ENCODE measurements around the gene TRIM7. TPM values are rescaled to one million over a fixed set of nuclear protein-coding genes. Genes with fewer than 3 reads are reported as not detected.
"Not testable (repeated sequence)": the region's sequence is repeated elsewhere in the genome, so short reads cannot be mapped to it uniquely, and the experiment has no call there.

TRIM7 gene
- total and polyA plus RNA-seq, 9 donors = 0.34 to 2.9 (median 0.82) TPM

DNA sequence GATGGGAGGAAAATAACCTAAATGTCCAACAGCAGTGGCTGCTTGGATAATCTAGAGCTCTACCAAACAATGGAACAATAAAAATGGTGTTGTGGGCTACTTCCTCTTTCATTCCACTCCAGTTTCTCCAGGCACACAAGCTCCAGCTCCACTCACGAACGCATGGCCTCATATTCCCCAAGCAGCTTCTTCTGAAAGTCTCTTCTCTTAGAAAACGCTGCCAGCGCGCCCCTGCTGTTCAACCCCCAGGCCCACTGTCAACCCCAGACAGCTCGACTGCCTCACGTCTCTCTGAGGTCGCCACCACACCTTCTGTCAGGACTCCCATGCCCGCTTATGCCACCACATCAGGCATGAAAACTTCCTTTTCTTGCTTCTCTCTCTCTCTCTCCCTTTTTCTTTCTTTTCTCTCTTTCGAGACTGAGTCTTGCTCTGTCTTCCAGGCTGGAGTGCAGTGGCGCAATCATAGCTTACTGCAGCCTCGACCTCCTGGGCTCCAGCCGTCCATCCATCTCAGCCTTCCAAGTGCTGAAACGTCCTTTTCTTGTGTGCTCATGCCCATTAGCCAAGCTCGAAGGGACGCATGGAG lies 41.4 kb downstream of the TRIM7 start:
- 36 to 49% (median 36%) methylated on average over 16 of the region's 16 CpGs for WGBS, 3 donors
- intact Hi-C loops (cut with DNase I) = no loop called here
- Histone ChIP-seq H3K4me3 (no peak overlapping the region), H3K27ac (no peak overlapping the region), H3K4me1 (ENCODE audit: insufficient read depth) (peaks cover 4% of the 10 kb centered on the region), H3K27me3 (no peaks in the 10 kb centered on the region), H3K36me3 (no peaks in the 10 kb centered on the region), H3K9me3 (no peaks in the 10 kb centered on the region)
- no peak for DNase-seq
- TF ChIP-seq, protein P1, sequence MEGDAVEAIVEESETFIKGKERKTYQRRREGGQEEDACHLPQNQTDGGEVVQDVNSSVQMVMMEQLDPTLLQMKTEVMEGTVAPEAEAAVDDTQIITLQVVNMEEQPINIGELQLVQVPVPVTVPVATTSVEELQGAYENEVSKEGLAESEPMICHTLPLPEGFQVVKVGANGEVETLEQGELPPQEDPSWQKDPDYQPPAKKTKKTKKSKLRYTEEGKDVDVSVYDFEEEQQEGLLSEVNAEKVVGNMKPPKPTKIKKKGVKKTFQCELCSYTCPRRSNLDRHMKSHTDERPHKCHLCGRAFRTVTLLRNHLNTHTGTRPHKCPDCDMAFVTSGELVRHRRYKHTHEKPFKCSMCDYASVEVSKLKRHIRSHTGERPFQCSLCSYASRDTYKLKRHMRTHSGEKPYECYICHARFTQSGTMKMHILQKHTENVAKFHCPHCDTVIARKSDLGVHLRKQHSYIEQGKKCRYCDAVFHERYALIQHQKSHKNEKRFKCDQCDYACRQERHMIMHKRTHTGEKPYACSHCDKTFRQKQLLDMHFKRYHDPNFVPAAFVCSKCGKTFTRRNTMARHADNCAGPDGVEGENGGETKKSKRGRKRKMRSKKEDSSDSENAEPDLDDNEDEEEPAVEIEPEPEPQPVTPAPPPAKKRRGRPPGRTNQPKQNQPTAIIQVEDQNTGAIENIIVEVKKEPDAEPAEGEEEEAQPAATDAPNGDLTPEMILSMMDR (IDR thresholded peaks at IDR 0.05) = no peak
- no peak for TF ChIP-seq POLR2A (IDR thresholded peaks at IDR 0.05)
- TF ChIP-seq EP300 (IDR thresholded peaks at IDR 0.05) = no peak

DNA sequence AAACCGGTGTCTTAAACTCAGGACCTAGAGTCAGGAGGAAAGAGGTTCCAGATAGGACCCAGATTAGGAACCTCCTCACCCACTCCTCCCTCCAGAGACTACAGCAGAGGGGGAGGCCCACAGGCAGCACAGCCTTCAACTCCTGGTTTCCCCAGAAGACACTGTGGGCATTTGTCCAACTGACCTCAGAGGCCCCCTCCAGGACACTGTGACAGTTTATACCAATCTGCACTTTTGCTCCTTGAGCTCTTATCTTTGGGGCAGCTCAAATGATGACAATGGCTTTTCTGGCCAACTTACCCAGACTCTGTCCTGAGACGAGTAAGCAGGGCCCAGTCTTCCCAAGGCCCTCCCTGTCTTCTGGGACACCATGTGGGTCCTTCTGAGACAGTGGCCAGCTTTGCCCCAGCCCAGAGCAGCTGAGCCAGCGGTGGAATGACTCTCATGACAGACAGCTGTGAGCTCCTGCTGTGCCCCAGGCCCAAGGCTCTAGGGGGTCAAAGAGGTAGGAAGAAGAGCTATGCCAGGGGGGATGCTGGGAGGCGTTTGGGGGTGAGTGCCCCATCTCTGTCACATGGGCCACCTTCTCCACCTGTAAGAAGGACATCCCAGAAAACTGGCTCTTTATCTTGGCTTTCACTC lies 43.3 kb downstream of the TRIM7 start:
- peak in 3 of 5 donors; percentile 24 to 37 (median 34) for DNase-seq
- Histone ChIP-seq H3K4me3 (no peak overlapping the region), H3K27ac (peak overlapping the region in 1 of 2 donors; percentile 66), H3K9me3 (no peaks in the 10 kb centered on the region), H3K36me3 (no peaks in the 10 kb centered on the region), H3K4me1 (ENCODE audit: insufficient read depth) (peaks cover 4% of the 10 kb centered on the region), H3K27me3 (no peaks in the 10 kb centered on the region)
- WGBS, 3 donors = 72 to 86% (median 83%) methylated on average over 4 of the region's 4 CpGs
- TF ChIP-seq, protein P1 (IDR thresholded peaks at IDR 0.05) = no peak
- TF ChIP-seq EP300 (IDR thresholded peaks at IDR 0.05) (no peak), POLR2A (IDR thresholded peaks at IDR 0.05) (no peak)
- intact Hi-C loops (cut with DNase I) = no loop called here

DNA sequence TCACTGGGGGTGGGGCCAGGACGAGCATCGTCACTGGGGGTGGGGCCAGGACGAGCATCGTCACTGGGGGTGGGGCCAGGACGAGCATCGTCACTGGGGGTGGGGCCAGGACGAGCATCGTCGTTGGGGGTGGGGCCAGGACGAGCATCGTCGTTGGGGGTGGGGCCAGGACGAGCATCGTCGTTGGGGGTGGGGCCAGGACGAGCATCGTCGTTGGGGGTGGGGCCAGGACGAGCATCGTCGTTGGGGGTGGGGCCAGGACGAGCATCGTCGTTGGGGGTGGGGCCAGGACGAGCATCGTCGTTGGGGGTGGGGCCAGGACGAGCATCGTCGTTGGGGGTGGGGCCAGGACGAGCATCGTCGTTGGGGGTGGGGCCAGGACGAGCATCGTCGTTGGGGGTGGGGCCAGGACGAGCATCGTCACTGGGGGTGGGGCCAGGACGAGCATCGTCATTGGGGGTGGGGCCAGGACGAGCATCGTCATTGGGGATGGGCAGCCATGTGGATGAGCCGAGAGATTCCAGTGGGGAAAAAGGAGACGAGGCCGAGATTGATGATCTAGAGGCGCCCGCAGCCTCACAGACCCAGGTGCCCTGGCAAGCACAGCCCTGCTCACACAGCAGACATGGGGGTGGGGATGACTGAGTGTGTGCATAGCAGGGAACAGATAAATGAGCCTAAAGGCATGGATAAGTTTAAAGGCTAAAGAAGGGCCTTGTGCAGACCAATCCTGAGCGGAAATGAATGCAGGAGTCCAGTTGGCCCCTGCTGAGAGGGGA lies 44.1 kb downstream of the TRIM7 start:
- DNase-seq = peak; percentile 66 to 79 (median 72)
- Histone ChIP-seq H3K4me3 (peak overlapping the region; percentile 5), H3K27ac (peak overlapping the region in 1 of 2 donors; percentile 66)
- H3K9me3 ChIP-seq; H3K4me1 ChIP-seq (ENCODE audit: insufficient read depth); H3K36me3 ChIP-seq; H3K27me3 ChIP-seq; intact Hi-C loops (cut with DNase I): not testable (repeated sequence)
- WGBS, 3 donors = 7 to 15% (median 7%) methylated on average over 15 to 18 of the region's 48 CpGs

DNA sequence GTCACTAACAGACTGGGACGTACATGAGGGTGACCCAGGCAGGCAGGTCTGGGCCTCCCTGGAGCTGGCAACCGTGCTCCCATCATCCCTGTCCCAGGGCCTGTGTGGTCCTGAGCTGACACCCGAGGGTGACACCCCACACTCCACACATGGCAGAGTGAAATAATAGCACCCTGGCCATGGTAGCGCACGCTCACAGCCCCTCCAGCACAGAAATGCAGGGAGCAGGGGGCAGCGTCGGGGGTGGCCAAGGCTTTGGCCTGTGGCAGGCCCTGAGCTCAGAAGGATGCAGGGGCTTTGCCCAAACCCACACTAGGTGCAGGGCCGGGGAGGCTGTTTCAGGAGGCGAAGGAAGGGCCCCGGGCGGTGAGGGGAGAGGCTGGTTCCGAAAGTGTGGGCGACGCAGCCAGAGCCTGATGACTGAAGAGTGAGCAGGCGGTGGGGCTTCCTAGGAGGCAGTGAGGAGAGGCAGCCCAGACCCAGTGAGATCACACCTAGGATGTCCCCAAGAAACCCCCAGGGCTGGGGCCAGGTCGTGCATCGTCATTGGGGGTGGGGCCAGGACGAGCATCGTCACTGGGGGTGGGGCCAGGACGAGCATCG lies 44.7 kb downstream of the TRIM7 start:
- WGBS, 3 donors = 24 to 53% (median 24%) methylated on average over 15 to 21 of the region's 21 CpGs
- intact Hi-C loops (cut with DNase I) = no loop called here
- Histone ChIP-seq H3K4me1 (ENCODE audit: insufficient read depth) (peaks cover 4% of the 10 kb centered on the region), H3K4me3 (peak overlapping the region; percentile 27), H3K9me3 (no peaks in the 10 kb centered on the region), H3K27ac (peak overlapping the region; percentile 64 to 72), H3K36me3 (no peaks in the 10 kb centered on the region), H3K27me3 (no peaks in the 10 kb centered on the region)
- peak; percentile 64 to 74 (median 72) for DNase-seq
- TF ChIP-seq EP300 (IDR thresholded peaks at IDR 0.05) = no peak
- TF ChIP-seq POLR2A (IDR thresholded peaks at IDR 0.05) = peak; percentile 27
- TF ChIP-seq, protein P1 (IDR thresholded peaks at IDR 0.05) = no peak
